KMS-11 (cell line): ENCODE measurements around the gene DNM1L.

Source experiments
- H2AFZ ChIP-seq: fragments of 200-600 bp; sonication (generic); 2 replicates; pipeline ENCODE4 v1.6.1; 2016; ENCODE audit warnings: antibody characterized with exemption, mixed run types, low read depth
- H3K27ac ChIP-seq: fragments of 200-600 bp; sonication (generic); 2 replicates; pipeline ENCODE4 v1.6.1; 2016; ENCODE audit warnings: mild to moderate bottlenecking, mixed run types
- H3K27me3 ChIP-seq: fragments of 200-600 bp; sonication (generic); 2 replicates; pipeline ENCODE4 v1.6.1; 2017; ENCODE audit warnings: mild to moderate bottlenecking, low read depth, mixed run types, moderate library complexity; ENCODE audit not compliant: insufficient read depth
- H3K36me3 ChIP-seq: fragments of 200-600 bp; sonication (generic); 2 replicates; pipeline ENCODE4 v1.6.1; 2017; ENCODE audit warnings: mild to moderate bottlenecking, mixed run types; ENCODE audit not compliant: insufficient read depth
- H3K4me1 ChIP-seq: fragments of 200-600 bp; sonication (generic); 2 replicates; pipeline ENCODE4 v1.6.1; 2016; ENCODE audit warnings: mild to moderate bottlenecking, low read depth, mixed run types; ENCODE audit not compliant: poor library complexity, severe bottlenecking
- H3K4me2 ChIP-seq: fragments of 200-600 bp; sonication (generic); 2 replicates; pipeline ENCODE4 v1.7.0; 2016; ENCODE audit warnings: mild to moderate bottlenecking, mixed run types
- H3K4me3 ChIP-seq: fragments of 200-600 bp; sonication (generic); IDR thresholded peaks from 2 replicates; pipeline ENCODE4 v1.6.1; 2017; ENCODE audit warnings: low read depth, low read length, mixed read lengths; ENCODE audit not compliant: insufficient read depth
- H3K79me2 ChIP-seq: fragments of 200-600 bp; sonication (generic); 2 replicates; pipeline ENCODE4 v1.6.1; 2016; ENCODE audit warnings: low read depth, mixed run types; ENCODE audit not compliant: insufficient read depth
- H3K9ac ChIP-seq: fragments of 200-600 bp; sonication (generic); 2 replicates; pipeline ENCODE4 v1.6.1; 2016; ENCODE audit warnings: mild to moderate bottlenecking, mixed run types
- H4K20me1 ChIP-seq: fragments of 200-600 bp; sonication (generic); 2 replicates; pipeline ENCODE4 v1.6.1; 2016; ENCODE audit warnings: mild to moderate bottlenecking, mixed run types; ENCODE audit not compliant: insufficient read depth
- TF ChIP-seq, protein P1 (sequence below): fragments of 200-600 bp; sonication (generic); conservative IDR thresholded peaks from 2 replicates; pipeline ENCODE4 v1.6.1; 2017; ENCODE audit warnings: low read depth, mild to moderate bottlenecking, antibody characterized with exemption, low read length, moderate library complexity, mixed read lengths

Gene DNM1L

DNA sequence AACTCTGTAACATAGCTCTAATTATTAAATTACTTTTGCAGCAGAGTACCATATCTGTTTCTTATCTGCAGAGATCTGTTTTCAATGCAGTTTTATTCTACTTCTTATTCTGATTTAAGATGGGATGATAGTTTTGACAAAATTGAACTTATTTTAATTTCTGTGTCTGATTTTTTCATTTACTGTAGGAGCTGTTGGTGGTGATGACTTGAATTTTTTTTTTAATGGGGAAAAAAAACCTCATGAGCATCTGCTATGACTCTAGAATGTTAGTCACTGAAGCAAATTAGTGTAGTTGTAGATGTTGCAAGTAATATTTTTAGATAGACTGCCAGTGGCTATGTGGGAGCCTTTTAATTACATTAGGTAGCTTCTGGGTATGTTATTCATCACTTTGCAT lies 23.4 kb downstream of the DNM1L start:
- Histone ChIP-seq H3K4me1 (no peaks in the 10 kb centered on the region), H3K79me2 (peaks cover 20% of the 10 kb centered on the region; the same call in 1 of the 2 replicates), H3K9ac (no peak overlapping the region), H2AFZ (no peak overlapping the region), H3K4me2 (no peak overlapping the region), H4K20me1 (no peaks in the 10 kb centered on the region), H3K4me3 (no peak overlapping the region), H3K27ac (no peak overlapping the region), H3K27me3 (no peaks in the 10 kb centered on the region), H3K36me3 (0 out of 2 replicates have a peak, but pooled peaks cover 5% of the 10 kb centered on the region)
- TF ChIP-seq, protein P1, sequence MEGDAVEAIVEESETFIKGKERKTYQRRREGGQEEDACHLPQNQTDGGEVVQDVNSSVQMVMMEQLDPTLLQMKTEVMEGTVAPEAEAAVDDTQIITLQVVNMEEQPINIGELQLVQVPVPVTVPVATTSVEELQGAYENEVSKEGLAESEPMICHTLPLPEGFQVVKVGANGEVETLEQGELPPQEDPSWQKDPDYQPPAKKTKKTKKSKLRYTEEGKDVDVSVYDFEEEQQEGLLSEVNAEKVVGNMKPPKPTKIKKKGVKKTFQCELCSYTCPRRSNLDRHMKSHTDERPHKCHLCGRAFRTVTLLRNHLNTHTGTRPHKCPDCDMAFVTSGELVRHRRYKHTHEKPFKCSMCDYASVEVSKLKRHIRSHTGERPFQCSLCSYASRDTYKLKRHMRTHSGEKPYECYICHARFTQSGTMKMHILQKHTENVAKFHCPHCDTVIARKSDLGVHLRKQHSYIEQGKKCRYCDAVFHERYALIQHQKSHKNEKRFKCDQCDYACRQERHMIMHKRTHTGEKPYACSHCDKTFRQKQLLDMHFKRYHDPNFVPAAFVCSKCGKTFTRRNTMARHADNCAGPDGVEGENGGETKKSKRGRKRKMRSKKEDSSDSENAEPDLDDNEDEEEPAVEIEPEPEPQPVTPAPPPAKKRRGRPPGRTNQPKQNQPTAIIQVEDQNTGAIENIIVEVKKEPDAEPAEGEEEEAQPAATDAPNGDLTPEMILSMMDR = no peak

DNA sequence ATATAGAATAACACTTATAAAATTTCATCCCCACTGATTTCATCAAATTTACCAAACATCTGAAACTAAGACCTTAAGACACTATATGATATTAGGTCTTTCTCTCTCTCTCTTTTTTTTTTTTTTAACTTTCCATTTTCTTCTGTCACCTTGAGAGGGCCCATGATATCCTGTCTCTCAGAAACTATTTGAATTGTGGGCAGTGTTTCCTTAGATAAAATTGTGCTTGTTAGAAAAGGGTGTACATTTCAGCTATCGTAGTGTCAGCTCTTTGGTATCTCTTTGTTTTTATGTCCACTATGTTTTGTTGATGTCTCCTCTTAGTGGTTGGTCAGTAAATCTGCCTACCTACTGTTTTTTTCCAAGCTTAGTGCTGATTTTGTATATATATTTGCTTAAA lies 23.8 kb downstream of the DNM1L start:
- H3K4me3 ChIP-seq = no peak overlapping the region
- no peaks in the 10 kb centered on the region for H4K20me1 ChIP-seq
- no peak overlapping the region for H3K27ac ChIP-seq
- no peak overlapping the region for H3K9ac ChIP-seq
- H2AFZ ChIP-seq = no peak overlapping the region
- H3K27me3 ChIP-seq = no peaks in the 10 kb centered on the region
- H3K4me2 ChIP-seq = no peak overlapping the region
- H3K36me3 ChIP-seq = 0 out of 2 replicates have a peak, but pooled peaks cover 8% of the 10 kb centered on the region
- TF ChIP-seq, protein P1 = no peak
- no peaks in the 10 kb centered on the region for H3K4me1 ChIP-seq
- H3K79me2 ChIP-seq = peaks cover 16% of the 10 kb centered on the region; the same call in 1 of the 2 replicates

DNA sequence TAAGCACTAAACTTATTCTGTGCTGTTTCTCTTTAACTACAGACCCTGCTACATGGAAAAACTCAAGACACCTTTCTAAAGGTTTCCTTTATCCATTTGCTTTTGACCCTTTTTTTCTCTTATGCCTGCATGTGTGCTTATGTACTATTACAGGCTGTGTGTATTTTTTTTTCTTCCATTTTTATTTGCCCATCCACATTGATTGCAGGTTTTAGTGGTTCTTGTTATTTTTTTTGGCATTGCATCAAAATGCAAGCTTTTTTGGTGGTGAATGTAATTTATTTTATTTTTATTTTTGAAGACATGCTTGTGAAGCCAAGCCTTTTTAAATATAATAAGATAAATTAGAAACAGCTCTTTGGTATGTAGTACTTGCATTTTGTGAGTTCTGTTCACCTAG lies 26.7 kb downstream of the DNM1L start:
- TF ChIP-seq, protein P1 = no peak
- Histone ChIP-seq H3K27me3 (no peaks in the 10 kb centered on the region), H4K20me1 (no peaks in the 10 kb centered on the region), H3K79me2 (peaks cover 5% of the 10 kb centered on the region; the same call in 1 of the 2 replicates), H3K27ac (no peak overlapping the region), H2AFZ (no peak overlapping the region), H3K9ac (no peak overlapping the region), H3K4me1 (no peaks in the 10 kb centered on the region), H3K36me3 (peaks cover 15% of the 10 kb centered on the region; the same call in 1 of the 2 replicates), H3K4me2 (no peak overlapping the region), H3K4me3 (no peak overlapping the region)

DNA sequence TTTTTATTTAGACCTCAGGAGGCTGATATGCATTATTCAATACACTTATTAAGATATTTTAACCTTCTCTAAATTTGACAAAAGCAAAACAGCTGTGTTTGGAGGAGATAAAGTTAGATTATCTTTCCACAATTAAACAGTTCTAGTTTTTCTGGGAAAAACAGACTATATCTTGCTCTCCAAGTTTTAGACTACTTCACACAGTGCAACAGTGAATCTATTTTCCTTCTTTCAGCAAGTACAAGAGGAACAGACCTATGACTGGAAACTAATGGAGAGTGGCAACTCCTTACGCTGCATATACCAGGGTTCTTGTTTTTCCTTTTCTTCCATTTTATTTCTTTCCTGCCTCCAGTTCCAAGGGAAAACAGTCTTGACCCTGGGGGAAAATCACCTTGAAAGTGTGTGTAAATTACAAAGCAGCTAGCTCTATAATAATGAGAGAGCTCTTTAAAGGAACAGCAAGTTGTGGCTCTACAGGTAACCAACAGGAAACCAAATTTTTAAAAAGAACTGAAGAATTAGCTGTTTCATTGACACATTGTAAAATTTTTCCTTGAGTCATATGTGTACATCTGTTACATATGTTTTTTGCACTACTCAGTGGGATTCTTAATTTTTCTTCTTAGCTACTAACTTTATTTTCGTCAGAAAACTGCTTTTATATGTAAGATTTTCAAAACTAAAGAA lies 27.4 kb downstream of the DNM1L start:
- Histone ChIP-seq H3K36me3 (peaks cover 20% of the 10 kb centered on the region; the same call in 1 of the 2 replicates), H2AFZ (no peak overlapping the region), H3K27me3 (no peaks in the 10 kb centered on the region), H3K4me3 (no peak overlapping the region), H3K9ac (no peak overlapping the region), H3K79me2 (no peaks in the 10 kb centered on the region), H3K27ac (no peak overlapping the region), H3K4me1 (no peaks in the 10 kb centered on the region), H4K20me1 (no peaks in the 10 kb centered on the region), H3K4me2 (no peak overlapping the region)
- TF ChIP-seq, protein P1 = no peak
